SK-MEL-5 (cell line): ENCODE data around the gene SET. TPM values are rescaled to one million over a fixed set of nuclear protein-coding genes. Genes with fewer than 3 reads are reported as not detected.

ENCODE experiments used
- small RNA-seq, 2 experiments: library from RNA; depleted of rRNA; stranded (forward); fragments of <200 nt; gene quantifications; one replicate each; pipeline ENCODE3, GENCODE V24; 2014
- total RNA-seq: library from RNA; depleted of rRNA; stranded (reverse); fragments of >200 nt; shearing (Covaris generic); gene quantifications from 2 replicates; pipeline ENCODE4 v1.2.3, GENCODE V29; 2014; rRNA removed

The SET gene
- total RNA-seq, 1 experiment from 2014 or later, result 797 TPM

Small RNA genes lying within 50 kb of the gene (small RNA-seq; reads per million reads assigned to genes)
- gene RF00017, result 0 reads per million in 2 experiments
- gene RN7SL560P, result 0 reads per million in 2 experiments

Other genes with a start within 250 kb of the SET start
- gene ODF2, start 233.2 kb upstream of the SET start, total RNA-seq, result 33.1 and 37.7 TPM in 2 replicates
- gene GLE1, start 184.5 kb upstream of the SET start, total RNA-seq, result 42.2 and 43.3 TPM in 2 replicates
- gene SPTAN1, start 136.6 kb upstream of the SET start, total RNA-seq, result 91.4 and 114 TPM in 2 replicates
- gene DYNC2I2, start 32.4 kb upstream of the SET start, total RNA-seq, result 49.5 and 52.1 TPM in 2 replicates
- gene PKN3, start 13.3 kb downstream of the SET start, total RNA-seq, result 3.2 and 4.4 TPM in 2 replicates
- 65.2 and 74.1 TPM in 2 replicates for gene ZDHHC12, start 34.9 kb downstream of the SET start, total RNA-seq
- 14.3 and 14.4 TPM in 2 replicates for gene ZER1, start 82.7 kb downstream of the SET start, total RNA-seq
- gene TBC1D13, start 98.0 kb downstream of the SET start, total RNA-seq, result 10.5 and 12.0 TPM in 2 replicates
- 24.6 and 26.2 TPM in 2 replicates for gene ENDOG, start 129.3 kb downstream of the SET start, total RNA-seq
- gene SPOUT1, start 140.6 kb downstream of the SET start, total RNA-seq, result 39.6 and 40.3 TPM in 2 replicates
- gene KYAT1, start 192.7 kb downstream of the SET start, total RNA-seq, result 7.4 and 7.5 TPM in 2 replicates
- gene LRRC8A, start 192.9 kb downstream of the SET start, total RNA-seq, result 36.0 and 38.3 TPM in 2 replicates
- 4.5 and 5.2 TPM in 2 replicates for gene PHYHD1, start 231.8 kb downstream of the SET start, total RNA-seq